HEK293 (cell line): ENCODE results near the gene DAGLA.

Experiments
- CTCF ChIA-PET: fragments of 350-600 bp; formaldehyde crosslinking; extraction: SDS; loops from one replicate; lab custom pipeline; 2021; ENCODE audit warnings: antibody characterized with exemption; lab: Yijun Ruan, JAX
- POLR2A ChIA-PET: fragments of 300-600 bp; formaldehyde crosslinking; extraction: SDS; loops from one replicate; lab custom pipeline; 2020; ENCODE audit warnings: antibody characterized with exemption, inconsistent platforms; lab: Yijun Ruan, JAX
- H3K27ac ChIP-seq: fragments of 200-500 bp; sonication (Bioruptor generic); 2 replicates; pipeline ENCODE4 v1.5.1; 2014; ENCODE audit warnings: low read depth, low read length, control low read depth, inconsistent platforms; ENCODE audit errors: extremely low read depth
- H3K36me3 ChIP-seq, 2 experiments: fragments of 200-500 bp in 1 of 2; sonication (Bioruptor generic) in 1 of 2; 1 replicate in 1 of 2; 2 replicates in 1 of 2; pipeline ENCODE4 v1.5.1; 2014 to 2017; ENCODE audit warnings: inconsistent platforms in 2 of 2, low read length in 2 of 2; ENCODE audit not compliant: control insufficient read depth in 2 of 2, insufficient read depth in 1 of 2
- H3K4me1 ChIP-seq: fragments of 200-500 bp; sonication (Bioruptor generic); 2 replicates; pipeline ENCODE4 v1.5.1; 2014; ENCODE audit warnings: mild to moderate bottlenecking, low read length, inconsistent platforms; ENCODE audit not compliant: control insufficient read depth, insufficient read depth
- H3K4me3 ChIP-seq: 2 replicates; pipeline ENCODE4 v1.5.1; 2011; ENCODE audit warnings: low read depth, mild to moderate bottlenecking, control low read depth, low read length, moderate library complexity
- H3K9me3 ChIP-seq: fragments of 200-500 bp; sonication (Bioruptor generic); 2 replicates; pipeline ENCODE4 v1.5.1; 2014; ENCODE audit warnings: low read depth, low read length, inconsistent platforms; ENCODE audit not compliant: control insufficient read depth, insufficient read depth
- EGR2 ChIP-seq: fragments of 450-650 bp; formaldehyde crosslinking; IDR thresholded peaks from 2 replicates; pipeline ENCODE4 v1.5.1; 2016; ENCODE audit warnings: low read depth, missing biosample characterization, missing genetic modification characterization
- GFI1B ChIP-seq: fragments of 450-650 bp; formaldehyde crosslinking; IDR thresholded peaks from 2 replicates; pipeline ENCODE4 v1.5.1; 2016; ENCODE audit warnings: missing biosample characterization, missing genetic modification characterization
- GLIS1 ChIP-seq: fragments of 450-650 bp; formaldehyde crosslinking; IDR thresholded peaks from 2 replicates; pipeline ENCODE4 v1.5.1; 2016; ENCODE audit warnings: missing biosample characterization, missing genetic modification characterization
- KLF1 ChIP-seq: fragments of 450-650 bp; formaldehyde crosslinking; IDR thresholded peaks from 2 replicates; pipeline ENCODE4 v1.5.1; 2016; ENCODE audit warnings: missing biosample characterization, missing genetic modification characterization
- KLF9 ChIP-seq: fragments of 450-650 bp; formaldehyde crosslinking; IDR thresholded peaks from 2 replicates; pipeline ENCODE4 v1.5.1; 2016; ENCODE audit warnings: missing biosample characterization, missing genetic modification characterization, low read depth
- SCRT2 ChIP-seq: fragments of 450-650 bp; formaldehyde crosslinking; IDR thresholded peaks from 2 replicates; pipeline ENCODE4 v1.5.1; 2016; ENCODE audit warnings: missing biosample characterization, missing genetic modification characterization
- ZBTB8A ChIP-seq: fragments of 450-650 bp; formaldehyde crosslinking; IDR thresholded peaks from 2 replicates; pipeline ENCODE4 v1.5.1; 2016; ENCODE audit warnings: missing biosample characterization, missing genetic modification characterization
- ZNF184 ChIP-seq: fragments of 450-650 bp; IDR thresholded peaks from 2 replicates; pipeline ENCODE4 v1.5.1; 2018; ENCODE audit warnings: missing biosample characterization, mild to moderate bottlenecking, missing genetic modification characterization
- ZNF2 ChIP-seq: fragments of 450-650 bp; formaldehyde crosslinking; IDR thresholded peaks from 2 replicates; pipeline ENCODE4 v1.5.1; 2016; ENCODE audit warnings: missing biosample characterization, missing genetic modification characterization
- ZNF341 ChIP-seq: fragments of 450-650 bp; formaldehyde crosslinking; IDR thresholded peaks from 2 replicates; pipeline ENCODE4; 2016; ENCODE audit warnings: low read depth, missing biosample characterization, missing genetic modification characterization
- ZNF423 ChIP-seq: fragments of 450-650 bp; formaldehyde crosslinking; IDR thresholded peaks from 2 replicates; pipeline ENCODE4 v1.5.1; 2016; ENCODE audit warnings: missing biosample characterization, missing genetic modification characterization
- ZNF48 ChIP-seq: fragments of 450-650 bp; formaldehyde crosslinking; IDR thresholded peaks from 2 replicates; pipeline ENCODE4 v1.5.1; 2016; ENCODE audit warnings: missing biosample characterization, missing genetic modification characterization
- ZNF521 ChIP-seq: fragments of 450-650 bp; formaldehyde crosslinking; IDR thresholded peaks from 2 replicates; pipeline ENCODE4 v1.5.1; 2017; ENCODE audit warnings: missing biosample characterization, mild to moderate bottlenecking, missing genetic modification characterization
- ZNF600 ChIP-seq: fragments of 450-650 bp; formaldehyde crosslinking; IDR thresholded peaks from 2 replicates; pipeline ENCODE4 v1.5.1; 2016; ENCODE audit warnings: missing biosample characterization, missing genetic modification characterization
- ZNF670 ChIP-seq: fragments of 450-650 bp; formaldehyde crosslinking; IDR thresholded peaks from 2 replicates; pipeline ENCODE4 v1.5.1; 2016; ENCODE audit warnings: missing biosample characterization, missing genetic modification characterization, low read depth
- ZNF747 ChIP-seq: fragments of 450-650 bp; formaldehyde crosslinking; IDR thresholded peaks from 2 replicates; pipeline ENCODE4 v1.5.1; 2016; ENCODE audit warnings: missing biosample characterization, missing genetic modification characterization
- ZNF777 ChIP-seq: fragments of 450-650 bp; formaldehyde crosslinking; IDR thresholded peaks from 2 replicates; pipeline ENCODE4 v1.5.1; 2017; ENCODE audit warnings: missing biosample characterization, missing genetic modification characterization, borderline replicate concordance
- TF ChIP-seq, protein P1 (sequence below): fragments of 450-650 bp; formaldehyde crosslinking; IDR thresholded peaks from 2 replicates; pipeline ENCODE4 v1.5.1; 2017; ENCODE audit warnings: missing biosample characterization, missing genetic modification characterization
- TF ChIP-seq, protein P2 (sequence below): fragments of 450-650 bp; formaldehyde crosslinking; IDR thresholded peaks from 2 replicates; pipeline ENCODE4 v1.5.1; 2016; ENCODE audit warnings: missing biosample characterization, missing genetic modification characterization
- TF ChIP-seq, protein P3 (sequence below): fragments of 450-650 bp; formaldehyde crosslinking; IDR thresholded peaks from 2 replicates; pipeline ENCODE4 v1.5.1; 2017; ENCODE audit warnings: missing biosample characterization, missing genetic modification characterization
- TF ChIP-seq, protein P4 (sequence below): fragments of 450-650 bp; formaldehyde crosslinking; IDR thresholded peaks from 2 replicates; pipeline ENCODE4 v1.5.1; 2016; ENCODE audit warnings: missing biosample characterization, missing genetic modification characterization
- TF ChIP-seq, protein P5 (sequence below): fragments of 450-650 bp; formaldehyde crosslinking; IDR thresholded peaks from 2 replicates; pipeline ENCODE4 v1.5.1; 2016; ENCODE audit warnings: missing biosample characterization, missing genetic modification characterization
- TF ChIP-seq, protein P6 (sequence below): fragments of 450-650 bp; formaldehyde crosslinking; IDR thresholded peaks from 2 replicates; pipeline ENCODE4 v1.5.1; 2016; ENCODE audit warnings: missing biosample characterization, missing genetic modification characterization
- TF ChIP-seq, protein P7 (sequence below): fragments of 450-650 bp; formaldehyde crosslinking; IDR thresholded peaks from 2 replicates; pipeline ENCODE4 v1.5.1; 2017; ENCODE audit warnings: missing biosample characterization, missing genetic modification characterization

DAGLA gene

DNA sequence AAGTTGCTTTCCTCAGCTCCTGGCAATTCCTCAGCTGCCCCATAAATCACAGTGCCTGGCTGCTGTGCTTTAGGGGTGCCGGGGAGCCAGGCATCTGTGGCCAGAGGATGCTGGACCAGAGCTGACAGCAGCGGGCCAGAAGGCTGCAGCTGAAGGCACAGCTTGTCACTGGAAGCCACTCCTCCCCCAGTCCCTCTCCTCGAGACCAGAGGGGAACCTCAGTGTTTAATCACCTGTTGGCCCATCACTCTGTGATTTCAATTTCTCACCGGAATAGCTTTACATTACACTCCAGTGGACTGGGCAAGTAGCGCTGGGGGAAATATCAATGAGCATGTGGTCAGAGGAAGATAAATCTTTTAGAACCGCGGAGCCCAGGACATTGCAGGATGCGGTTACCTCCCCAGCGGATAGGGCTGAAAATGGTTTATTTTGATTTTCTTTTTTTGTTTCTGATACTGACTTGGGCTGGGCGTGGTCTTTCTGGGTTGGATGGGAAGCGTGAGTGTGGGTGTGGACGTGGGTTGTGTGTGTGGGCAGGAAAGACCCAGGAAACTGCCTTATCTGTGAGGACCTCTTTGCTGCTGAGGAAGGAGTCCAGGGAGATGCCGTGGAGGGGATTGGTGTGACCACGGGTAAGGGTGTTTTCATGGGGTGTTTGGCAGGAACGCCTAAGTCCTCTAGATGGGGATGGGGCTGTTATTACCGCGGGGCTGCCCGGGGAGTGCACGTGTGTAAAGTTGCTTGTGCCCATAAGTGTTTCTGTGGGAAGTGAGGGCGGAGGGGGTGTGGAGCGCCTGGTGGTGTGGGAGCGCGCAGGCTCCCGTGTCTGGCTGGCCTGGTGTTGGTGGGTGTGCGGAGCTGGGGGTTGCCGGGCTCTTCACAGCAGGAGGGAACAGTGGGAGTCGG is 4.0 kb downstream of the DAGLA start:
- Histone ChIP-seq H3K27ac (no peak overlapping the region), H3K4me3 (peak overlapping the region; percentile 6; the same call in 1 of the 2 replicates), H3K9me3 (no peaks in the 10 kb centered on the region), H3K4me1 (peaks cover 3% of the 10 kb centered on the region; the same call in 1 of the 2 replicates), H3K36me3 (no peaks in the 10 kb centered on the region)
- ChIA-PET CTCF (interaction anchor here (0.5 to 2.0 kb wide), 10 partner anchors 9 to 214 kb away, joined by 3 to 7 read pairs (median 4); no protein-coding TSS in a partner anchor), POLR2A (interaction anchor here (0.8 to 1.7 kb wide), 2 partner anchors 27 to 34 kb away, joined by 3 to 6 read pairs; no protein-coding TSS in a partner anchor)
- TF ChIP-seq, protein P1, sequence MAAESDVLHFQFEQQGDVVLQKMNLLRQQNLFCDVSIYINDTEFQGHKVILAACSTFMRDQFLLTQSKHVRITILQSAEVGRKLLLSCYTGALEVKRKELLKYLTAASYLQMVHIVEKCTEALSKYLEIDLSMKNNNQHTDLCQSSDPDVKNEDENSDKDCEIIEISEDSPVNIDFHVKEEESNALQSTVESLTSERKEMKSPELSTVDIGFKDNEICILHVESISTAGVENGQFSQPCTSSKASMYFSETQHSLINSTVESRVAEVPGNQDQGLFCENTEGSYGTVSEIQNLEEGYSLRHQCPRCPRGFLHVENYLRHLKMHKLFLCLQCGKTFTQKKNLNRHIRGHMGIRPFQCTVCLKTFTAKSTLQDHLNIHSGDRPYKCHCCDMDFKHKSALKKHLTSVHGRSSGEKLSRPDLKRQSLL (tag by site-specific recombination): no peak
- peak; percentile 9; the same call in 1 of the 2 replicates for TF ChIP-seq KLF9 (tag by site-specific recombination)
- TF ChIP-seq ZBTB8A (tag by site-specific recombination): 0 out of 2 replicates have a peak, but pooled peaks have one; percentile 11
- peak; percentile 99 for TF ChIP-seq EGR2 (tag by site-specific recombination)
- TF ChIP-seq SCRT2 (tag by site-specific recombination): peak; percentile 94
- TF ChIP-seq ZNF48 (tag by site-specific recombination): no peak
- TF ChIP-seq, protein P2, sequence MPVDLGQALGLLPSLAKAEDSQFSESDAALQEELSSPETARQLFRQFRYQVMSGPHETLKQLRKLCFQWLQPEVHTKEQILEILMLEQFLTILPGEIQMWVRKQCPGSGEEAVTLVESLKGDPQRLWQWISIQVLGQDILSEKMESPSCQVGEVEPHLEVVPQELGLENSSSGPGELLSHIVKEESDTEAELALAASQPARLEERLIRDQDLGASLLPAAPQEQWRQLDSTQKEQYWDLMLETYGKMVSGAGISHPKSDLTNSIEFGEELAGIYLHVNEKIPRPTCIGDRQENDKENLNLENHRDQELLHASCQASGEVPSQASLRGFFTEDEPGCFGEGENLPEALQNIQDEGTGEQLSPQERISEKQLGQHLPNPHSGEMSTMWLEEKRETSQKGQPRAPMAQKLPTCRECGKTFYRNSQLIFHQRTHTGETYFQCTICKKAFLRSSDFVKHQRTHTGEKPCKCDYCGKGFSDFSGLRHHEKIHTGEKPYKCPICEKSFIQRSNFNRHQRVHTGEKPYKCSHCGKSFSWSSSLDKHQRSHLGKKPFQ (tag by site-specific recombination): no peak
- peak; percentile 84 for TF ChIP-seq ZNF341 (tag by site-specific recombination)
- TF ChIP-seq ZNF600 (tag by site-specific recombination): peak; percentile 45; the same call in 1 of the 2 replicates
- TF ChIP-seq, protein P3, sequence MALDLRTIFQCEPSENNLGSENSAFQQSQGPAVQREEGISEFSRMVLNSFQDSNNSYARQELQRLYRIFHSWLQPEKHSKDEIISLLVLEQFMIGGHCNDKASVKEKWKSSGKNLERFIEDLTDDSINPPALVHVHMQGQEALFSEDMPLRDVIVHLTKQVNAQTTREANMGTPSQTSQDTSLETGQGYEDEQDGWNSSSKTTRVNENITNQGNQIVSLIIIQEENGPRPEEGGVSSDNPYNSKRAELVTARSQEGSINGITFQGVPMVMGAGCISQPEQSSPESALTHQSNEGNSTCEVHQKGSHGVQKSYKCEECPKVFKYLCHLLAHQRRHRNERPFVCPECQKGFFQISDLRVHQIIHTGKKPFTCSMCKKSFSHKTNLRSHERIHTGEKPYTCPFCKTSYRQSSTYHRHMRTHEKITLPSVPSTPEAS (tag by site-specific recombination): no peak
- TF ChIP-seq ZNF670: no peak
- TF ChIP-seq ZNF423: peak; percentile 10; the same call in 1 of the 2 replicates
- TF ChIP-seq KLF1 (tag by site-specific recombination): peak; percentile 31; the same call in 1 of the 2 replicates
- no peak for TF ChIP-seq ZNF747
- TF ChIP-seq ZNF521 (tag by site-specific recombination): no peak
- TF ChIP-seq, protein P4, sequence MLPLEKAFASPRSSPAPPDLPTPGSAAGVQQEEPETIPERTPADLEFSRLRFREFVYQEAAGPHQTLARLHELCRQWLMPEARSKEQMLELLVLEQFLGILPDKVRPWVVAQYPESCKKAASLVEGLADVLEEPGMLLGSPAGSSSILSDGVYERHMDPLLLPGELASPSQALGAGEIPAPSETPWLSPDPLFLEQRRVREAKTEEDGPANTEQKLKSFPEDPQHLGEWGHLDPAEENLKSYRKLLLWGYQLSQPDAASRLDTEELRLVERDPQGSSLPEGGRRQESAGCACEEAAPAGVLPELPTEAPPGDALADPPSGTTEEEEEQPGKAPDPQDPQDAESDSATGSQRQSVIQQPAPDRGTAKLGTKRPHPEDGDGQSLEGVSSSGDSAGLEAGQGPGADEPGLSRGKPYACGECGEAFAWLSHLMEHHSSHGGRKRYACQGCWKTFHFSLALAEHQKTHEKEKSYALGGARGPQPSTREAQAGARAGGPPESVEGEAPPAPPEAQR: no peak
- TF ChIP-seq, protein P5, sequence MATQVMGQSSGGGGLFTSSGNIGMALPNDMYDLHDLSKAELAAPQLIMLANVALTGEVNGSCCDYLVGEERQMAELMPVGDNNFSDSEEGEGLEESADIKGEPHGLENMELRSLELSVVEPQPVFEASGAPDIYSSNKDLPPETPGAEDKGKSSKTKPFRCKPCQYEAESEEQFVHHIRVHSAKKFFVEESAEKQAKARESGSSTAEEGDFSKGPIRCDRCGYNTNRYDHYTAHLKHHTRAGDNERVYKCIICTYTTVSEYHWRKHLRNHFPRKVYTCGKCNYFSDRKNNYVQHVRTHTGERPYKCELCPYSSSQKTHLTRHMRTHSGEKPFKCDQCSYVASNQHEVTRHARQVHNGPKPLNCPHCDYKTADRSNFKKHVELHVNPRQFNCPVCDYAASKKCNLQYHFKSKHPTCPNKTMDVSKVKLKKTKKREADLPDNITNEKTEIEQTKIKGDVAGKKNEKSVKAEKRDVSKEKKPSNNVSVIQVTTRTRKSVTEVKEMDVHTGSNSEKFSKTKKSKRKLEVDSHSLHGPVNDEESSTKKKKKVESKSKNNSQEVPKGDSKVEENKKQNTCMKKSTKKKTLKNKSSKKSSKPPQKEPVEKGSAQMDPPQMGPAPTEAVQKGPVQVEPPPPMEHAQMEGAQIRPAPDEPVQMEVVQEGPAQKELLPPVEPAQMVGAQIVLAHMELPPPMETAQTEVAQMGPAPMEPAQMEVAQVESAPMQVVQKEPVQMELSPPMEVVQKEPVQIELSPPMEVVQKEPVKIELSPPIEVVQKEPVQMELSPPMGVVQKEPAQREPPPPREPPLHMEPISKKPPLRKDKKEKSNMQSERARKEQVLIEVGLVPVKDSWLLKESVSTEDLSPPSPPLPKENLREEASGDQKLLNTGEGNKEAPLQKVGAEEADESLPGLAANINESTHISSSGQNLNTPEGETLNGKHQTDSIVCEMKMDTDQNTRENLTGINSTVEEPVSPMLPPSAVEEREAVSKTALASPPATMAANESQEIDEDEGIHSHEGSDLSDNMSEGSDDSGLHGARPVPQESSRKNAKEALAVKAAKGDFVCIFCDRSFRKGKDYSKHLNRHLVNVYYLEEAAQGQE (tag by site-specific recombination): no peak
- TF ChIP-seq ZNF777: no peak
- TF ChIP-seq, protein P6, sequence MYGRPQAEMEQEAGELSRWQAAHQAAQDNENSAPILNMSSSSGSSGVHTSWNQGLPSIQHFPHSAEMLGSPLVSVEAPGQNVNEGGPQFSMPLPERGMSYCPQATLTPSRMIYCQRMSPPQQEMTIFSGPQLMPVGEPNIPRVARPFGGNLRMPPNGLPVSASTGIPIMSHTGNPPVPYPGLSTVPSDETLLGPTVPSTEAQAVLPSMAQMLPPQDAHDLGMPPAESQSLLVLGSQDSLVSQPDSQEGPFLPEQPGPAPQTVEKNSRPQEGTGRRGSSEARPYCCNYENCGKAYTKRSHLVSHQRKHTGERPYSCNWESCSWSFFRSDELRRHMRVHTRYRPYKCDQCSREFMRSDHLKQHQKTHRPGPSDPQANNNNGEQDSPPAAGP (tag by site-specific recombination): 0 out of 2 replicates have a peak, but pooled peaks have one; percentile 49
- no peak for TF ChIP-seq ZNF2 (tag by site-specific recombination)
- TF ChIP-seq ZNF184 (tag by site-specific recombination): no peak
- no peak for TF ChIP-seq GFI1B
- TF ChIP-seq GLIS1 (tag by site-specific recombination): peak; percentile 84
- TF ChIP-seq, protein P7, sequence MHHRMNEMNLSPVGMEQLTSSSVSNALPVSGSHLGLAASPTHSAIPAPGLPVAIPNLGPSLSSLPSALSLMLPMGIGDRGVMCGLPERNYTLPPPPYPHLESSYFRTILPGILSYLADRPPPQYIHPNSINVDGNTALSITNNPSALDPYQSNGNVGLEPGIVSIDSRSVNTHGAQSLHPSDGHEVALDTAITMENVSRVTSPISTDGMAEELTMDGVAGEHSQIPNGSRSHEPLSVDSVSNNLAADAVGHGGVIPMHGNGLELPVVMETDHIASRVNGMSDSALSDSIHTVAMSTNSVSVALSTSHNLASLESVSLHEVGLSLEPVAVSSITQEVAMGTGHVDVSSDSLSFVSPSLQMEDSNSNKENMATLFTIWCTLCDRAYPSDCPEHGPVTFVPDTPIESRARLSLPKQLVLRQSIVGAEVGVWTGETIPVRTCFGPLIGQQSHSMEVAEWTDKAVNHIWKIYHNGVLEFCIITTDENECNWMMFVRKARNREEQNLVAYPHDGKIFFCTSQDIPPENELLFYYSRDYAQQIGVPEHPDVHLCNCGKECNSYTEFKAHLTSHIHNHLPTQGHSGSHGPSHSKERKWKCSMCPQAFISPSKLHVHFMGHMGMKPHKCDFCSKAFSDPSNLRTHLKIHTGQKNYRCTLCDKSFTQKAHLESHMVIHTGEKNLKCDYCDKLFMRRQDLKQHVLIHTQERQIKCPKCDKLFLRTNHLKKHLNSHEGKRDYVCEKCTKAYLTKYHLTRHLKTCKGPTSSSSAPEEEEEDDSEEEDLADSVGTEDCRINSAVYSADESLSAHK (tag by site-specific recombination): no peak
